ENCODE measurements around the gene PLEKHA7. TPM values are rescaled to one million over a fixed set of nuclear protein-coding genes. Genes with fewer than 3 reads are reported as not detected.
A peak's percentile ranks its signal among the peaks of the same experiment; 100 is the strongest.

PLEKHA7 gene
- total RNA-seq, 1 donor from 2014 or later, result 77.1 TPM

GRCh38 chr11:17015627-17016126, 1.5 kb upstream of the PLEKHA7 start:
- H3K9me3 Mint-ChIP-seq (ENCODE audit: low read depth), result no peaks in the 10 kb centered on the region
- peak overlapping the region; percentile 99 for H3K27ac Mint-ChIP-seq
- no peaks in the 10 kb centered on the region for H3K36me3 Mint-ChIP-seq (ENCODE audit: insufficient read depth)
- DNase-seq (ENCODE audit: low spot score, unreplicated experiment), result no peak
- no peaks in the 10 kb centered on the region for H3K27me3 Mint-ChIP-seq
- peaks cover 11% of the 10 kb centered on the region for H3K4me1 Mint-ChIP-seq (ENCODE audit: low read depth)
- peak overlapping the region; percentile 93 for H3K4me3 Mint-ChIP-seq (ENCODE audit: low read depth)
- TF ChIP-seq CTCF (IDR thresholded peaks at IDR 0.05; ENCODE audit: unreplicated experiment), result no peak

GRCh38 chr11:17014833-17015626, 816 bp upstream of the PLEKHA7 start:
- Mint-ChIP-seq H3K4me1 (ENCODE audit: low read depth) (peaks cover 11% of the 10 kb centered on the region), H3K9me3 (ENCODE audit: low read depth) (no peaks in the 10 kb centered on the region), H3K27ac (peak overlapping the region; percentile 99)

GRCh38 chr11:17013548-17014320, 480 bp downstream of the PLEKHA7 start:
- no peak for TF ChIP-seq CTCF (IDR thresholded peaks at IDR 0.05; ENCODE audit: unreplicated experiment)
- Mint-ChIP-seq H3K9me3 (ENCODE audit: low read depth) (no peaks in the 10 kb centered on the region), H3K4me3 (ENCODE audit: low read depth) (no peak overlapping the region), H3K4me1 (ENCODE audit: low read depth) (peaks cover 11% of the 10 kb centered on the region), H3K27me3 (no peaks in the 10 kb centered on the region), H3K36me3 (ENCODE audit: insufficient read depth) (peaks cover 1% of the 10 kb centered on the region), H3K27ac (no peak overlapping the region)
- DNase-seq (ENCODE audit: low spot score, unreplicated experiment), result peak; percentile 49

More at GRCh38 chr11:17014833-17015626, 816 bp upstream of the PLEKHA7 start:
- DNase-seq (ENCODE audit: low spot score, unreplicated experiment), result peak; percentile 36
- H3K27me3 Mint-ChIP-seq, result no peaks in the 10 kb centered on the region
- peak; percentile 77 for TF ChIP-seq CTCF (IDR thresholded peaks at IDR 0.05; ENCODE audit: unreplicated experiment)
- H3K4me3 Mint-ChIP-seq (ENCODE audit: low read depth), result peak overlapping the region; percentile 93
- H3K36me3 Mint-ChIP-seq (ENCODE audit: insufficient read depth), result no peaks in the 10 kb centered on the region

GRCh38 chr11:17012712-17013547, 1.3 kb downstream of the PLEKHA7 start:
- H3K9me3 Mint-ChIP-seq (ENCODE audit: low read depth), result no peaks in the 10 kb centered on the region
- TF ChIP-seq CTCF (IDR thresholded peaks at IDR 0.05; ENCODE audit: unreplicated experiment), result no peak
- no peaks in the 10 kb centered on the region for H3K27me3 Mint-ChIP-seq
- H3K4me1 Mint-ChIP-seq (ENCODE audit: low read depth), result peaks cover 11% of the 10 kb centered on the region
- peaks cover 1% of the 10 kb centered on the region for H3K36me3 Mint-ChIP-seq (ENCODE audit: insufficient read depth)
- no peak overlapping the region for H3K27ac Mint-ChIP-seq
- DNase-seq (ENCODE audit: low spot score, unreplicated experiment), result peak; percentile 42
- no peak overlapping the region for H3K4me3 Mint-ChIP-seq (ENCODE audit: low read depth)
